Right atrium auricular region (tissue), 2 donors: ENCODE data around the gene NEAT1. TPM values are rescaled to one million over a fixed set of nuclear protein-coding genes. Genes with fewer than 3 reads are reported as not detected.
A peak's percentile ranks its signal among the peaks of the same experiment; 100 is the strongest.

ENCODE experiments used
- DNase-seq: peaks from one replicate; pipeline ENCODE4 v3.0.0-alpha.2; 2019; ENCODE audit warnings: low spot score
- H3K27ac ChIP-seq, 2 donors: fragments of 200-600 bp; sonication (generic); 1 replicate in 1 of 2; 2 replicates in 1 of 2; pipeline ENCODE4 v1.5.1; 2016 to 2019
- H3K27me3 ChIP-seq, 2 donors: fragments of 200-600 bp; sonication (generic); one replicate each; pipeline versions ENCODE4 v1.5.1 to v1.6.0; 2017 to 2019
- H3K36me3 ChIP-seq: fragments of 200-600 bp; sonication (generic); one replicate; pipeline ENCODE4 v1.5.1; 2016
- H3K4me1 ChIP-seq, 2 donors: fragments of 200-600 bp; sonication (generic); one replicate each; pipeline versions ENCODE4 v1.5.1 to v1.6.0; 2017 to 2019
- H3K4me3 ChIP-seq, 2 donors: fragments of 200-600 bp; sonication (generic); 1 replicate in 1 of 2; 2 replicates in 1 of 2; pipeline ENCODE4 v1.5.1; 2017 to 2019; ENCODE audit warnings: mild to moderate bottlenecking in 1 of 2, moderate library complexity in 1 of 2
- H3K9me3 ChIP-seq, 2 donors: fragments of 200-600 bp; sonication (generic); one replicate each; pipeline ENCODE4 v1.5.1; 2019
- total RNA-seq, 2 donors: library from RNA; depleted of rRNA; stranded (reverse); fragments of >200 nt; gene quantifications; one replicate each; pipeline ENCODE4 v1.1.0, GENCODE V29; 2016
- TF ChIP-seq, protein P1 (sequence below), 2 donors: fragments of 200-600 bp; sonication (generic); IDR thresholded peaks; one replicate each; pipeline ENCODE4 v1.5.1; 2019; ENCODE audit warnings: antibody characterized with exemption in 2 of 2

The NEAT1 gene
- total RNA-seq, 2 donors from 2014 or later: 43.7 to 52.5 TPM

- Histone ChIP-seq H3K27ac (peak overlapping the region; percentile 99), H3K36me3 (peaks cover 58% of the 10 kb centered on the region), H3K4me3 (peak overlapping the region; percentile 79 to 95), H3K9me3 (no peaks in the 10 kb centered on the region), H3K4me1 (peaks cover 0 to 48% of the 10 kb centered on the region in 2 donors), H3K27me3 (no peaks in the 10 kb centered on the region)
- peak; percentile 59 for DNase-seq
- TF ChIP-seq, protein P1, sequence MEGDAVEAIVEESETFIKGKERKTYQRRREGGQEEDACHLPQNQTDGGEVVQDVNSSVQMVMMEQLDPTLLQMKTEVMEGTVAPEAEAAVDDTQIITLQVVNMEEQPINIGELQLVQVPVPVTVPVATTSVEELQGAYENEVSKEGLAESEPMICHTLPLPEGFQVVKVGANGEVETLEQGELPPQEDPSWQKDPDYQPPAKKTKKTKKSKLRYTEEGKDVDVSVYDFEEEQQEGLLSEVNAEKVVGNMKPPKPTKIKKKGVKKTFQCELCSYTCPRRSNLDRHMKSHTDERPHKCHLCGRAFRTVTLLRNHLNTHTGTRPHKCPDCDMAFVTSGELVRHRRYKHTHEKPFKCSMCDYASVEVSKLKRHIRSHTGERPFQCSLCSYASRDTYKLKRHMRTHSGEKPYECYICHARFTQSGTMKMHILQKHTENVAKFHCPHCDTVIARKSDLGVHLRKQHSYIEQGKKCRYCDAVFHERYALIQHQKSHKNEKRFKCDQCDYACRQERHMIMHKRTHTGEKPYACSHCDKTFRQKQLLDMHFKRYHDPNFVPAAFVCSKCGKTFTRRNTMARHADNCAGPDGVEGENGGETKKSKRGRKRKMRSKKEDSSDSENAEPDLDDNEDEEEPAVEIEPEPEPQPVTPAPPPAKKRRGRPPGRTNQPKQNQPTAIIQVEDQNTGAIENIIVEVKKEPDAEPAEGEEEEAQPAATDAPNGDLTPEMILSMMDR (IDR thresholded peaks at IDR 0.05): no peak
These were observed 2.7 kb downstream of the NEAT1 start for GRCh38 chr11:65425105-65425970.

- H3K4me3 ChIP-seq: peak overlapping the region; percentile 79 to 95
- no peaks in the 10 kb centered on the region for H3K27me3 ChIP-seq
- peaks cover 64% of the 10 kb centered on the region for H3K36me3 ChIP-seq
- TF ChIP-seq, protein P1 (IDR thresholded peaks at IDR 0.05): no peak
- H3K9me3 ChIP-seq: no peaks in the 10 kb centered on the region
- H3K27ac ChIP-seq: peak overlapping the region; percentile 99
- H3K4me1 ChIP-seq: peaks cover 0 to 49% of the 10 kb centered on the region in 2 donors
- DNase-seq: peak; percentile 34
These were observed 3.6 kb downstream of the NEAT1 start for GRCh38 chr11:65425971-65426838.

DNA sequence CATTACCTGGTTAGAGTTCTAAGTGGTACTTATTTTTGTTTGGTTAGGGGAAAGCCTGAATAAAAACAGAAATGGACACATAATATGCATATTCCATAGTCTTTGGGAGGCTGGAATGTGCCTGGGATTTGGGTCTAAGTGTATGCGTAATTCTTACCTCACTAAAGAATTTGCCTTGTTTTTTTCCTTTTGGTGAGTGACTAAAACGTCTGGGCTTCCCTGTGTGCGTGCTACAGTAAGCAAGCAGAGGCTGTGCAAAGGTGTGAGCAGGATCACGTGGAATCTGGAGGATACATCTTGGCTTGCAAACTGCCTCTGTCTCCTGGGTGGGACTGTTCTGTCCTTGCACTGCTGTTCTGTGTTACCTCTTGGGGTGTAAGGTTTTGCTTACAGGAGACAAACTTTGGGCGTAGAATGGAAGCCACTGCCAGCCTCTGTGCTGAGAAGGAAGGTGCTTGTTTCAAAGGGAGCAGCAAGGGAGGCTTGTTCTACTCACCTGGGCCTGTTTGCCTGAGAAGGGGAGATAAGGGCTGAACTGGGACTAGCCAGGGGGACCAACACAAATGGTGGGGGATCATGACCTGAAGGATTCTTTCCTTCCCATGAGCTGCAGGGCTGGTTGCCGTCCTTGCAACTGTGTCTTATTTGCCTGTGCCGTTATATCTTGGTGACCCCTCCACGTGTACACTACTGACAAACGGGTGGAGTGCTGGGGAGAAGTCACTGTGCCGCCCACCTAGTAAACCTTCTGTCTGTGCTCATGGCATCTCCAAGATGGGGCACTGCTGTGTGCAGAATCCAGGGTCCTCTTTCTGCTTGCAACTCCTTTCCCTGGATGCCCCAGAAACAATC is 4.5 kb downstream of the NEAT1 start:
- H3K4me3 ChIP-seq: peak overlapping the region; percentile 79 to 95
- no peaks in the 10 kb centered on the region for H3K27me3 ChIP-seq
- DNase-seq: peak; percentile 65
- peaks cover 72% of the 10 kb centered on the region for H3K36me3 ChIP-seq
- no peaks in the 10 kb centered on the region for H3K9me3 ChIP-seq
- H3K4me1 ChIP-seq: peaks cover 0 to 52% of the 10 kb centered on the region in 2 donors
- TF ChIP-seq, protein P1 (IDR thresholded peaks at IDR 0.05): no peak
- H3K27ac ChIP-seq: peak overlapping the region; percentile 99

DNA sequence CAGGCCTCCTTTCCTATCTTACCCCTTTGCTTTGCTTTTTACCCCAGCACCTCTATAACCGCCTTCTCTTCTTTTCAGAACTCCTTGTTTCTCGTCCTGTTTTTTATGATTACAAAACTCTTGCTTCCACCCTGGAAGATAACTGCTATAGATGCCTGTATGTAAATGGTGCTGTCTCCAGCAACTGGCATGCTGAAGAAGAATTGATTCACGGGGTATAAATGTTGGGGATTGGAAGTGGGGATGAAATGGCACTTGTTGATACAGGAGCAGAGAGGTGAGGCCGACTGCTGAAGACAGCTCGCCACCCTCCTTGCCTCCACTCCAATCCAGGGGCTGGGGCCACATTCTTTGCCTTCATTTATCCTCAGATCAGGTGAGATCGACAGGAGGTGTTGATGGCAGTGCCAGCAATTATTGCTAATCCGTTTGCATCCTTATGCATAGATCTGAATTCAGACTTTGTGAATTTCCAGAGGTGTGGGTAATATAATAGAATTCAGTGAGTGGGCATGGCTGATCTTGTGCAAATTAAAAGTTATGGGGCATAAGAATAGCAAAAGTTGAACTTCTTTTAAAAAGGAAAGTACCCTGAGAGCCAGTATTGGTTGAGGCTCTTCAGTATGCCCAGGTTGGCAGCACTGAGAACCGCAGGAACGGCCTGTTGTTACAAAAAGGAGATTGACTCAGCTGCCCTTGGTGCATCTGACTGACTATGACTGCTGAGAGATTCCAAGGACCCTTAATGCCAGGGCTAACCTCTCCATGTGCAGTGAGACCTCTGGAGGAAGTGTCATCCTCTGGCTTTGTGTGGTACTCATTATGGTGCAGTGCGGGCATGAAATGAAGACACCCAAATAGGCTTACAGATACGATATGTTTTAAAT is 5.3 kb downstream of the NEAT1 start:
- DNase-seq: peak; percentile 64
- Histone ChIP-seq H3K4me1 (peaks cover 0 to 60% of the 10 kb centered on the region in 2 donors), H3K4me3 (peak overlapping the region; percentile 79 to 95), H3K36me3 (peaks cover 78% of the 10 kb centered on the region), H3K27me3 (no peaks in the 10 kb centered on the region), H3K9me3 (no peaks in the 10 kb centered on the region), H3K27ac (peak overlapping the region; percentile 99)
- TF ChIP-seq, protein P1 (IDR thresholded peaks at IDR 0.05): no peak
